NCI-H526 (cell line): ENCODE measurements around the gene XIRP2.

Experiments
- DNase-seq, 2 experiments: peaks; one replicate each; lab custom pipeline; 2025; lab: John Stamatoyannopoulos, UW

XIRP2 gene

DNA sequence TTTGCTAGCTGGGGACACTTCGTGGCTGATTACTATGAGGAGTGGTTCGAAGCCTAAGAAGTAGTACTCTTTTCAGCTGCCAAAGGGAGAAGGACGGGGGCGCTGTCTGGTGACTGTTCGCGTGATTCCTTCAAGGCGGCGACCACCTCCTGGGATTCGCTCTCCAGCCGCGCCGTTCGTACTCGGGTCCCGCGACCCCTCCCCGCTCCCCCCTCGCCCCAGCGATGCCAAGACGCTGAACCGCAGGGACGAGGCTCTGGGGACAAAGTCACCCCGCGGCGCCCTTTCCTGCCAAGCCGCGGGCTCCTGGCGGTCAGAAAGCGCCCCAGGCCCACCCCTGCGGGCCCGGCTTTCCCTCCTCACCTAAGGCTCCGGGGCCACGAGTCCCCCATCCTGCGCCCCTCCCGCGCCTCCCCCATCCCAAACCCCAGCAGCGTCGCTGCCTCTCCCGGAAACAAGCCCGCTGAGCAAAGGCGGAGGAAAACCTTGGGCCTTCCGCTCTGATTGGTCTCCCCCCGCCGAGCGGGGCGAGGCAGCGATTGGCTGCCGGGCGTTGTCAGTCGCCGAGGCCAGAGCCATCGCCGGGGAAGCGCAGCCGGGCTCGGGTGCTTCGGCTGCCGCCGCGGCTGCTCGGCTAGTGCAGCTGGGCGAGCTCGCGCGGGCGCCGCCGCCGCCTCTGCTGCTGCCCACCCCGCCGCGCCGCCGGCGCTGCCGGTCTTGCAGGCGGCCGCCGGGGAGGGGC is 404.3 kb downstream of the XIRP2 start, which contains the start of gene B3GALT1:
B3GALT1 (plus strand) TSS at position 572 of the 742 bp plus-strand sequence.
- DNase-seq = peak; percentile 73 to 96

DNA sequence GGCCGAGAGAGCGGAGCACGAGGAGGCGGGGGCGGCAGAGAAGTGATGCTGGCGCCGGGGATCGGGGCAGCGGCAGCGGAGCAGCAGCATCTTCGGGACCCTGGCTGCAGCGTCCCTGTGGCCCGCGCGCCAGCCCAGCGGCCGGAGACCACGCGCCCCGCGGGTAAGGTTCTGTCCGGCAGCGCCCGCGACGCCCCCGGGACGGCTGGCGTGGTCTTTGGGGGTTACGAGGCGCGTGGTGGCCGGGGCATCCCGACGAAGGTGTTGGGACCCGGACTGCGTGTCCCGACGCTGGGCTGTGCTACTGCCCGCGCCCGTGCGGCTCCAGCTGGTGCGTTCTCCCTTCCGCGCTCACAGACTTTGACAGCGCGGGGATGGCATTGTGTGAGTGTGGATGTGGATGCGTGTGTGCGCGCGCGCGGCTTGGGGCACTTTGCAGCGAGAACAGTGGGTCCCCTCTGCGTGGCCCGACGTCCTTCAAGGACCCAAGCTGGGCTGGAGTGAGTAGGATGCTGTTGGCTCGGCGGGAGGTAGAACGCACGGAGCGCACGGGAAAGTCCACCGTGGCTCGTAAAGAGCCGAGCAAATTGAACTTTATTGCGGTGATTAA is 405.0 kb downstream of the XIRP2 start:
- DNase-seq = peak; percentile 24 to 73

DNA sequence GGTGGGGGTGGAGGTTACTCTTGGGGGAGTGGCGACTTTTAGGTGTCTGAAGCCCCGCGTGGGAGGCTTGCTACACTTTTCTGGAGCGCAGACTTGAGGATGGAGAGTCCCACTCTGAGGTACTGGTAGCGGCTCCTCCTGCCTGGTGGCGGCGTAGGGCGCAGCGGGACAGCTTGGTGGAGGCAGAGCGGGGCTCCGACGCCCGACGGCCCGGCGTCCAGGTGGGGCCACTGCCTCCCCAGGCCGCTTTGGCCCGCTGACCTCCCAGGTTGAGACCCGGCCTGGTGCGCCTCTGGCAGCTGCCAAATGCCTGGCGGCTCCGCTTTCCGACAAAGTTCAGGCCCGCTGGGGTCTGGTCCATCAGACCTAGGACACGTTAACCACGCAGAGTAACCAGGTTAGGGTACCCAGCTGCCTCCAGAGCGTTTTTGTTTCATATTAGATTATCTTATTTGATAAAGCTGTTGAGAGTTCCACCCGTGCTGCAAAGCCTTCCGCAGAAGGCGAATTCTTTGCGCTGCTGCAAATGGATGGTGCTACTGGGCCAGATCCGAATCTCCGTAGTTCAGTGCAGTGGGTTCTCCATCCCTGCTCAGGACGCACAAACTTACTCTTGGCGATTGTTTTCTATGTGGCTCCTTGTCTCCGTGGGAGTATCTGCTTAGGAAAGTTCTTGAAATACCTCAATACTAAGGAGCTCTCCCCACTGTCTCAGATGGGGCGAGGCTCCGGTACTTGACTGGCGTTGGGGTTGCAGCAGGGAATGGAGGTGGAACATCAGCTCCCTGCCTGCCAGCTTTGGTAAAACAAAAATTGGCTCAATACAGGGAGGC is 405.9 kb downstream of the XIRP2 start:
- peak; percentile 3 to 44 for DNase-seq

DNA sequence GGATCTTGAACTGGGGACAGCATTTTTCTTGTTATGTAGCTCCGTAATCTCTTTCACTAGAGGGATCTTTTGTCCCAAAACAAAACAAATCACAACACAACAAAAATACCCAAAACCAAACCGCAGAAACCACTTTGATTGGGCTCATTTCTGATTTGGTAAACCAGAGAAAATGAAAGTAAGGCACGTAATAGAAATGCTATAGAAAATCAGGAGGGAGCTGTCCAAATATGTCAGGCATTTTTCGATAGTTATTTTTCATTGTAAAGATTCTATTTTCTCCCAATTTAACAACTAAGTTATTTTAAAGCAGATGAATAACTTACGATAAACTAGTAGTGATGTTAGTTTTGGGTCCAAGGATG is 406.5 kb downstream of the XIRP2 start:
- no peak for DNase-seq

DNA sequence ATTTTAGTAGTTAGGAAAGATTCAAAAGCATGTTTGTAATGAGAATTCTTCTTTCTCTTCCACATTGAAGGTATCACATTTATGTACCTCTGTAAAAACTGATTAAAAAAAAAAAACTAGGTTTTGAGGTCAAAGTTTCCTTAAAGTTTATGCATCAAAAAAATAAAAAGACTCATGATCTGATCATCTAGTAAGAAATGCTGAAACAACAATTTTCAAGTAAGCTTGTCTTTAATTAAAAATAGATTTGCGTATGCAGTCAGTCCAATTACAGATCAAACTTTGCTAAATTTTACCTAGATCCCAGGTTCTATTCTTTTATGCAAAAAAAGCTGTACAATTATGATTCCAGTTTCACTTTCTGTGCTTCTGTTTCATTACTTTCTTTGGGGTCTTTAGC is 409.0 kb downstream of the XIRP2 start:
- DNase-seq = no peak

DNA sequence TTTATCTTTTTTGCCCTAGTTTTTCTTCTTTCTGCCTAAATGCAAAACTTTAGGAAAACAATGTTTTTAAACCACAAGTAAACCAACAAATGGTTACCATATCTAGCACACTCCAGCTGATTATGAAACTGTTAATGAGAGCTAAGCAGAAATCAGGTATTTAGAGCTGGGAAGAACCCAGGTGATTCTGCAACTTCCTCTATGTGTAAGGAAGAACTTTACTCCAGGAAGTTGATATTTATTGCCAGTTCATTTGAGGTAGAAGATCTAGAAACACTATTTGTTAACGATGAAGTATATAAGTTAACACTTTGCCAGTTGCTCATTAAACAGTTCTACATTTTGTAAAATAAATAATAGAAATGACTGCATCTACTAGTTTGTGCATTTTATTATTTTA is 409.7 kb downstream of the XIRP2 start:
- DNase-seq = no peak
